CD4-positive, alpha-beta T cell treated with Interleukin-15 for 4 hours (primary cell): ENCODE results near the gene TRPV2.
A peak's percentile ranks its signal among the peaks of the same experiment; 100 is the strongest.

Experiments
- DNase-seq: peaks from one replicate; pipeline ENCODE4 v3.0.0-alpha.2; 2020; ENCODE audit warnings: low spot score

Gene TRPV2

DNA sequence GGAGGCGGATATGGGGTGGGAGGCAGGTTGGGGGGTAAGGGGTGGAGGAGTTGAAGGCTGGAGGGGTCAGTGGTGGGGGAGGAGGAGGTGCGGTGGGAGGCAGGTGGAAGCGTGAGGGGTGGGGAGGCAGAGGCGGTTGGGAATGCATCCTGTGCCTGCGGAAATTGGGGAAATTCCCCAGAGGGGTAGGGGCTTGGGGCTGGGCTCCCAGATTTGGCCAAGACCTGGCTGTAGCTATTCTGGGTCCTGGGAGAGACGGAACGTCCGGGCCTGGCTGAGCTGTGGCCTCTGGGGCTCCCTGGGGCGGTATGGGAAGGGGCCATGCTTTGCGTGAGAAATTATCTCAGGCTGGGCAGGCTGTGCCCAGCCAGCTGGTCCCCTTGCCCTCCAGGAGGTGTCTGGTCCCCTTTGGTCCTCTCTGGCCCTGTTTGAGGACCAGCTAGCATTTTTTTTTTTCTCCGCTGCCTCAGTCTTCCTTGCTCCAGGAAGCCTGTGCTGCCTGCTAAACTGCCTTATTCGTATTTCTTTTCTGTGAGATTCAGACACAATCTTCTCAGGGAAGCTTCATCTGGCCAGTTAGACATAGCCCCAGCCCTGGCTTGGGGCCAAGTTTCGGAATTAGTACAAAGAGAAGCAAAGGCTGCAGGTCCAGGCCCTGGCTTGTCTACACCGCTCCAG, 7.3 kb upstream of the TRPV2 start:
- DNase-seq: no peak

DNA sequence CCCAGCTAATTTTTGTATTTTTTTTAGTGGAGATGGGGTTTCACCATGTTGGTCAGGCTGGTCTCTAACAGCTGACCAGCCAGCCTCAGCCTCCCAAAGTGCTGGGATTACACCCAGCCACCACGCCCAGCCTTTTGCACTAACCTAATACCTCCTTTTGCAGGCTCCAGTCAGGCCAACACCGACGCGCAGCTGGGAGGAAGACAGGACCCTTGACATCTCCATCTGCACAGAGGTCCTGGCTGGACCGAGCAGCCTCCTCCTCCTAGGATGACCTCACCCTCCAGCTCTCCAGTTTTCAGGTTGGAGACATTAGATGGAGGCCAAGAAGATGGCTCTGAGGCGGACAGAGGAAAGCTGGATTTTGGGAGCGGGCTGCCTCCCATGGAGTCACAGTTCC, 2.0 kb downstream of the TRPV2 start:
- DNase-seq: no peak

DNA sequence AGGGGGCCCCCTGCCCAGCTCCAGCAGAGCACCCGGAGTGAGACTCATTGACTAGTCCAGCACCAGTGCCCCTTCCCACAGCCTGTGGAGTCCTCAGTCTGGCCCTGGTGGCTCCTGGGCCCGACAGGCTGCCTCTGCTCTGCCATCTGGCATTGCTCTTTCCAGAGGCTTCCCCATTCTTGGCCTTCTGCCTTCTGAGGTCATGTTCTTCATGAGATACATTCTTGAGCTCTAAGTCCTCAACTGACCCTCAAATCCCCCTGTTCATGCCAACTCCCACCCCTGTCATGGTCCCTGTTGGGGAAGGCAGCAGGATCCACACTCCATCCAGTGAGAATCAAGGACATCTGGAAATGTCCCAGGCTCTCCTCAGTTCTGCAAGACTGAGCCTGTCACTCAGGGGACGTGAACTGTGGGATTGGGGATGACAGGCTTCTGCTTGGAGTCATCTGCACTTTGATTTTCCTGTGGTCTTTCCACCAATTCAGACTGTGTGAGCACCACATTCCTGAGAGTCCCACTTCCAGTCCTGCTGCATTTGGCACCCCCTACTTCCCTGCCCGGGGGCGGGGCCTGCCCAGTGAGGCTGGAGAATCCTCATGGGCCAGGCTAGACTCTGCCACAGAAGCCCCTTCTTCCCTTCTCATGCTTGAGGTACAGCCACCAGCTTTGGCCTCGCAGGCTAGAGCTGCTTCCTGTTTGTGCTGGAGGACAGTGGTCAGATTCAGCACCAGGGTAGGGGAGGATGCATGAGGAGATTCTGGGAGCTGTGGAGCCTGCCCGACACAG, 2.7 kb downstream of the TRPV2 start:
- no peak for DNase-seq

DNA sequence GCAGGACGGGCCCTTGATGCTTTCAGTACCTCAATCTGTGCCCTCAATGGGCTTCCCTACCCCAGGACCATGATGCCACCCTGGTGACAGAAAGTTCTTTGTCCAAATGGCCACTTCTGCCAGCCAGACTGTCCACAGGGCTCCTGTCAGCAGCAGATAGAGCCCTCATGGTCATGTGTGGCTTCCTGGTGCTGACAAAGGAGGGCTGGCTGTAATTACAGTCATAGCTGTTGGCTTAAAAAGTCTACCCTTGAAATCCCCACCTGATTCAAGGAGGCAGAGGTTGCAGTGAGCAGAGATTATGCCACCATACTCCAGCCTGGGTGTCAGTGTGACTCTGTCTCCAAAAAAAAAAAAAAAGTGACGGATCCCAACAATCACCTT, 3.3 kb downstream of the TRPV2 start:
- no peak for DNase-seq

GRCh38 chr17:16419074-16419928, 3.9 kb downstream of the TRPV2 start:
- peak; percentile 68 for DNase-seq

DNA sequence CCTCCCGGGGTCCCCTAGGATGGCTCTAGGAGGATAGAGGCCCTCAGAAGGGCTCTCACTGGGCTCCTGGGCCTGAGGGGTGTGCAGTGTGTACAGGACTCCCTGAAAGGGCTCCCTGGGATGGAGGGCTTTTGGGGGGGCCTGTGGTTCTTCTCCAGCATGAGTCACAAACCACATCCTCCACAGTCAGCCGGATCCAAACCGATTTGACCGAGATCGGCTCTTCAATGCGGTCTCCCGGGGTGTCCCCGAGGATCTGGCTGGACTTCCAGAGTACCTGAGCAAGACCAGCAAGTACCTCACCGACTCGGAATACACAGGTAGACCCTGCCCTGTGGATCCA, 4.5 kb downstream of the TRPV2 start:
- DNase-seq: peak; percentile 44

GRCh38 chr17:16422416-16422815, 7.0 kb downstream of the TRPV2 start:
- DNase-seq: no peak

DNA sequence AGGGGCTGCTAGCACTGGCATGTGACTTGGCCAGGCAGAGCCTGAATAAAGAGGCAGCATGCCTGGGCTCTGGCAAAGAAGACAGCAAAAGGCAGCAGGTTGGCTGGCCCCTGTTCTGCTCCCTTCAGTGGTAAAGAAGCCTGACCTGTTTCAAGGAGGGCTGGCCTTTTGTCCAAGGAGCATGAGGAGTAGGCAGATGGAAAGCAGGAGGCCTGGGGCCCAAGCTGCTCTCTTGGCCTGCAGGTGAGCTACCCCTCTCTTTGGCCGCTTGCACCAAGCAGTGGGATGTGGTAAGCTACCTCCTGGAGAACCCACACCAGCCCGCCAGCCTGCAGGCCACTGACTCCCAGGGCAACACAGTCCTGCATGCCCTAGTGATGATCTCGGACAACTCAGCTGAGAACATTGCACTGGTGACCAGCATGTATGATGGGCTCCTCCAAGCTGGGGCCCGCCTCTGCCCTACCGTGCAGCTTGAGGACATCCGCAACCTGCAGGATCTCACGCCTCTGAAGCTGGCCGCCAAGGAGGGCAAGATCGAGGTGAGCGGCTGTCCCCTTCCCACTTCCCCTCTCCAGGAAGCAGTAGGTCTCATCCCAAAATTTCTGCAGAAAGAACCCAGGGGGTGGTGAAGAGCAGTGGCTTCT, 8.0 kb downstream of the TRPV2 start:
- no peak for DNase-seq

- no peak for DNase-seq
These were observed 9.8 kb downstream of the TRPV2 start for GRCh38 chr17:16425202-16425601.

DNA sequence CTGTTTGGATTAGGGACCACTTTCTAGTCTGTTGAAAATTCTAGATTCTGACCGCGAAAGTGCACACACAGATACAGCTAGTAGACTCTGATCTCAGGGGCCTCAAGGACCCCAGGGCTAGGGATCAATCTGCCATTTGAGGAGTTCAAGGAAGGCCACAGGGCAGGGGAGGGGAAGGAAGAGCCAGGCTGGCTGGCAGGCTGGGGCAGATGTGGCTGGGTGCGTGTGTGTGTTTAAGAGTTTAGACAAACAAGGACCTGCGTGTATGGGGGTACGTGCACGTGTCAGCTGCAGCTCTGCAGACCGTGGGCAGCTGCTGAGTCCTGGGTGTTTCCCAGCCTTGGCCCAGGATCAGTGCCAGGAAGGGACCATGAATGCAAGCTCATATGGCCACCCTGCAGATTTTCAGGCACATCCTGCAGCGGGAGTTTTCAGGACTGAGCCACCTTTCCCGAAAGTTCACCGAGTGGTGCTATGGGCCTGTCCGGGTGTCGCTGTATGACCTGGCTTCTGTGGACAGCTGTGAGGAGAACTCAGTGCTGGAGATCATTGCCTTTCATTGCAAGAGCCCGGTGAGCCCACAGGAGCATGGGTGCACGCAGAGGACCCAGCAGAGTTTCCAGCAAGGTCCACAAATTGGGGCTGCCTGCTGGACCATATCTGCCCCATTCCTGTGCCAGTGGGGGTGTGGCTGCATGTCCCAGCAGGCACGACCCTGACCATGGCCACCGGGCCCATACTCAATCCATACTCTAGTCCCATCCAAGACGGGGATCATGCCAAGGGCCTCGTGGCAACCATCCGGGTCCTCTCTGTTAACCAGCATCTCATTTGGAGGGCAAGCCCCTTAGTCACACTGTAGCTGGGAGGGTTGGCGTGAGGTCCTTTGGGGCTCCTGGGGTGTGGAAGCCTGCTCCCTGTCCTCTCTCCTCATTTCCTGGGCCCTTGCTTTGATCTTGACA, 10.6 kb downstream of the TRPV2 start:
- no peak for DNase-seq

- DNase-seq: no peak
These were observed 11.6 kb downstream of the TRPV2 start for GRCh38 chr17:16427020-16427419.

- DNase-seq: peak; percentile 20
These were observed 12.9 kb downstream of the TRPV2 start for GRCh38 chr17:16428098-16428882.

GRCh38 chr17:16429083-16429482, 13.7 kb downstream of the TRPV2 start:
- no peak for DNase-seq

- DNase-seq: no peak
These were observed 15.3 kb downstream of the TRPV2 start for GRCh38 chr17:16430650-16431049.

DNA sequence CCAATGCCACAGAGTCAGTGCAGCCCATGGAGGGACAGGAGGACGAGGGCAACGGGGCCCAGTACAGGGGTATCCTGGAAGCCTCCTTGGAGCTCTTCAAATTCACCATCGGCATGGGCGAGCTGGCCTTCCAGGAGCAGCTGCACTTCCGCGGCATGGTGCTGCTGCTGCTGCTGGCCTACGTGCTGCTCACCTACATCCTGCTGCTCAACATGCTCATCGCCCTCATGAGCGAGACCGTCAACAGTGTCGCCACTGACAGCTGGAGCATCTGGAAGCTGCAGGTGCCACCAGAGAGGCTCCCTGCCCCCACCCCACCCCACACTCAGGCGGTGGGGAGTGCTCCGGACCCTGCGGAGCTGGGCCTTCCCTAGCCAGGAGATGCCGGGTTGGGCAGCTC, 16.6 kb downstream of the TRPV2 start:
- no peak for DNase-seq

DNA sequence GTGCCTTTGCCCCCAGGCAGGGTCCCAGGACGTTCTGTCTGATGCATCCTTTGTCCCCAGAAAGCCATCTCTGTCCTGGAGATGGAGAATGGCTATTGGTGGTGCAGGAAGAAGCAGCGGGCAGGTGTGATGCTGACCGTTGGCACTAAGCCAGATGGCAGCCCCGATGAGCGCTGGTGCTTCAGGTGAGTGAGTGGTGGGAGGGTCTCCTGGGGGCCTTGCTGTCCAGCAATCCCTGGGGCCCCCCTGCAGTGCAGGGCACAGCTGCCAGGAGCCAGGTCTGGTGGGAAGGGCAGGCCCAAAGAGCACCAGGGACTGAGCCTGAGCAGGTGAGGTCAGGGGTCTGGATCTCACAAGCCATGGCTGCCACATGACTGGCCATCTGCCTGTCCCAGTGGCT, 18.1 kb downstream of the TRPV2 start:
- DNase-seq: no peak

DNA sequence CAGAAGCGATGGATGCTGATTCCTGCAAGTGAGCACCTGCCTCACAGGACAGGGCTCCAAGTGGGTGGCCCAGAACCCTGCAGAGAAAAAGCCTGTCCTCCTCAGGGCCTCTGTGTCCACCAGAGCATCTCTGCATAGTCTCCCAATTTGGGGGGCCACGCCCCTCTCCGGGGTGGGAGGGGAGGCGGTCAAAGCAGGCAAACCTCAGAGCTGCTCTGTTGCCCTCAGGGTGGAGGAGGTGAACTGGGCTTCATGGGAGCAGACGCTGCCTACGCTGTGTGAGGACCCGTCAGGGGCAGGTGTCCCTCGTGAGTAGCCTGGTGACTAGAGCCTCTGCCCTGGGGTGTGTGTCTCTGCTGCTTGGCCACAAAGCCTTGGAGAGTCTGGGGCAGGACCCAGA, 19.3 kb downstream of the TRPV2 start:
- DNase-seq: no peak

- no peak for DNase-seq
These were observed 20.8 kb downstream of the TRPV2 start for GRCh38 chr17:16435925-16436886.

DNA sequence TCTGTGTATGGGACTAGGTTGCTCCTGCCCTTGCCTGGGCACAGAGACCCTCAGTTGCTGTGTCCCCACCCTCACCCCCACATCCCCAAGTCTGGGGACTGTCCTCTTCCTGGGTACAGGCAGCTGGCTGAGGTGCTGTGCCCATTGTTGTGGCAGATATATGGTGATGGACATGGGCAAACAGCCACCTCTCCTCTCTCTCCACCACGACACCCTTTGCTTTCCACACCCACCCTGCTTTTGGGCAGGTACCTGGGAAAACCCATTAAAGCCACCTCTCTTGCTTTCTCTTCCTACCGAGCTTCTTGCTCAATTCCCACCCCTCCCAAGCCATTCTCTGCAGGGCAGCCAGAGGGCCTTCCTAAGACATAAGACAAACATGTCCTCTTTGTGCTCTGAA, 21.7 kb downstream of the TRPV2 start:
- DNase-seq: no peak
